OCI-LY1 (cell line): Measurements from ENCODE around the gene TNS3.
"Not testable (repeated sequence)": the region's sequence is repeated elsewhere in the genome, so short reads cannot be mapped to it uniquely, and the experiment has no call there.

Experiments
- H2AFZ ChIP-seq: fragments of 200-600 bp; sonication (generic), shearing (Covaris generic); 2 replicates; pipeline ENCODE4 v1.6.0; 2014; ENCODE audit warnings: antibody characterized with exemption, mild to moderate bottlenecking, low read length
- H3F3A ChIP-seq: fragments of 200-600 bp; sonication (generic), shearing (Covaris generic); 2 replicates; pipeline ENCODE4 v1.6.0; 2014; ENCODE audit warnings: mild to moderate bottlenecking, antibody characterized with exemption, low read length, moderate library complexity; ENCODE audit not compliant: insufficient read depth
- H3K27ac ChIP-seq: fragments of 200-600 bp; sonication (generic); 2 replicates; pipeline ENCODE4 v1.5.1; 2014; ENCODE audit warnings: low read length, mixed run types, mild to moderate bottlenecking, low read depth; ENCODE audit not compliant: poor library complexity, severe bottlenecking
- H3K27me3 ChIP-seq: fragments of 200-600 bp; sonication (generic); 2 replicates; pipeline ENCODE4 v1.6.0; 2014; ENCODE audit warnings: antibody characterized with exemption, mild to moderate bottlenecking, low read length, moderate library complexity; ENCODE audit not compliant: insufficient read depth
- H3K36me3 ChIP-seq: fragments of 200-600 bp; sonication (generic); 2 replicates; pipeline ENCODE4 v1.6.1; 2014; ENCODE audit warnings: mild to moderate bottlenecking, antibody characterized with exemption, low read length, moderate library complexity, mixed read lengths; ENCODE audit not compliant: insufficient read depth
- H3K4me1 ChIP-seq: fragments of 200-600 bp; sonication (generic); 2 replicates; pipeline ENCODE4 v1.5.1; 2014; ENCODE audit warnings: mild to moderate bottlenecking, low read length, moderate library complexity; ENCODE audit not compliant: insufficient read depth, severe bottlenecking
- H3K4me2 ChIP-seq: fragments of 200-600 bp; sonication (generic), shearing (Covaris generic); 2 replicates; pipeline ENCODE4 v1.6.1; 2014; ENCODE audit warnings: low read length
- H3K4me3 ChIP-seq: fragments of 200-600 bp; sonication (generic); 2 replicates; pipeline ENCODE4 v1.5.1; 2014; ENCODE audit warnings: low read length, low read depth, mild to moderate bottlenecking, mixed read lengths; ENCODE audit not compliant: poor library complexity, severe bottlenecking
- H3K79me2 ChIP-seq: fragments of 200-600 bp; shearing (Covaris generic); 2 replicates; pipeline ENCODE4 v1.6.1; 2016; ENCODE audit warnings: mixed run types, low read length, mixed read lengths; ENCODE audit not compliant: insufficient read depth
- H3K9ac ChIP-seq: fragments of 200-600 bp; sonication (generic), shearing (Covaris generic); 2 replicates; pipeline ENCODE4 v1.6.1; 2014; ENCODE audit warnings: mild to moderate bottlenecking, low read length, mixed read lengths
- H3K9me2 ChIP-seq: fragments of 200-600 bp; sonication (generic), shearing (Covaris generic); 2 replicates; pipeline ENCODE4 v1.6.1; 2014; ENCODE audit warnings: low read depth, mild to moderate bottlenecking, low read length, mixed read lengths
- H3K9me3 ChIP-seq: fragments of 200-600 bp; shearing (Covaris generic); 2 replicates; pipeline ENCODE4 v1.6.1; 2014; ENCODE audit warnings: low read length, mixed read lengths
- H4K20me1 ChIP-seq: fragments of 200-600 bp; sonication (generic), shearing (Covaris generic); 2 replicates; pipeline ENCODE4 v1.6.0; 2016; ENCODE audit warnings: mild to moderate bottlenecking, low read length; ENCODE audit not compliant: insufficient read depth
- CTCF ChIP-seq: fragments of 200-600 bp; sonication (generic), shearing (Covaris generic); IDR thresholded peaks from 2 replicates; pipeline ENCODE4 v1.5.1; 2017; ENCODE audit warnings: mild to moderate bottlenecking, antibody characterized with exemption, low read length, moderate library complexity, mixed read lengths
- EZH2 ChIP-seq: fragments of 200-600 bp; sonication (generic), shearing (Covaris generic); IDR thresholded peaks from 2 replicates; pipeline ENCODE4 v1.8.0; 2017; ENCODE audit warnings: borderline replicate concordance, mixed run types, mild to moderate bottlenecking, antibody characterized with exemption, low read length, moderate library complexity, mixed read lengths

The TNS3 gene

DNA sequence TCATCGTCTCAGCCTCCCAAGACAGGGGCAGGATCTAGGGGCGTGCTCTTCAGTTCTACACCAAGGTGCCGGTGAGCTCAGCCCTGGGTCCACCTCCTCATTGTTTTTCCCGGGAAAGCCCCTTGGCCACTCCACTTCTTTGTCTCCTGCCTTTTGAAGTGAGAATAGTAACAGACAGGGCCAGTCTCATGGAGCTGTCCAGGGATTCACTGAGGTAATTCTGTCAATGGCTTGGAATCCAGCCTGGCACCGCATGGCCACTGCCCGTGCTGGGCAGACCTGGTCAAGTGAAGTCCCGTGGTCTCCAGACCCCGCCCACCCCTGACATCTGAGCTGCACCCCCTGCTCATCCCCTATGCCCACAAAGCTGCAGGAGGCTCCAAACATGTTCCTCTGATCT, 138.9 kb downstream of the TNS3 start:
- H3K4me3 ChIP-seq, result no peak overlapping the region
- no peaks in the 10 kb centered on the region for H4K20me1 ChIP-seq
- H3K36me3 ChIP-seq, result peaks cover 25% of the 10 kb centered on the region
- H3K27me3 ChIP-seq, result no peaks in the 10 kb centered on the region
- no peak overlapping the region for H3K4me2 ChIP-seq
- H3K4me1 ChIP-seq, result peaks cover 61% of the 10 kb centered on the region
- no peak for TF ChIP-seq EZH2
- no peak for TF ChIP-seq CTCF
- no peak overlapping the region for H2AFZ ChIP-seq
- H3K9ac ChIP-seq, result no peak overlapping the region
- no peak overlapping the region for H3K27ac ChIP-seq
- H3K9me3 ChIP-seq, result no peaks in the 10 kb centered on the region
- H3F3A ChIP-seq, result no peaks in the 10 kb centered on the region
- H3K79me2 ChIP-seq, result peaks cover 19% of the 10 kb centered on the region
- no peaks in the 10 kb centered on the region for H3K9me2 ChIP-seq

DNA sequence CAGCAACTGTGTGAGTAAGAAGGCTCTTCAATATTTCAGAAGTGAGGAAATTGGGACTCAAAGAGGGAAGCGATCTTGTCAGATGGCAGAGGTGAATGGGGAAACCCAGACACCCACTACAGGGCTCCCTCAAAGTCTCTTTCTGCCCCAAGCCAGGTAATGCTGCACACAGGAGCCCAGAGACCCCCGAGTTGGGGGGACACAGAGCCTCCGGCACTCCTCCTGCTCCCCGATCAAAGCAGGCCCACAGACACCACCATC, 139.4 kb downstream of the TNS3 start:
- peaks cover 27% of the 10 kb centered on the region for H3K36me3 ChIP-seq
- H3K4me2 ChIP-seq, result no peak overlapping the region
- peaks cover 57% of the 10 kb centered on the region for H3K4me1 ChIP-seq
- H3K27me3 ChIP-seq, result no peaks in the 10 kb centered on the region
- H3K9me3 ChIP-seq, result no peaks in the 10 kb centered on the region
- H3K9ac ChIP-seq, result no peak overlapping the region
- H3K9me2 ChIP-seq, result no peaks in the 10 kb centered on the region
- no peaks in the 10 kb centered on the region for H4K20me1 ChIP-seq
- H3K4me3 ChIP-seq, result no peak overlapping the region
- H3K27ac ChIP-seq, result no peak overlapping the region
- H3F3A ChIP-seq, result no peaks in the 10 kb centered on the region
- TF ChIP-seq EZH2 (no peak), CTCF (no peak)
- H3K79me2 ChIP-seq, result peaks cover 19% of the 10 kb centered on the region
- no peak overlapping the region for H2AFZ ChIP-seq

DNA sequence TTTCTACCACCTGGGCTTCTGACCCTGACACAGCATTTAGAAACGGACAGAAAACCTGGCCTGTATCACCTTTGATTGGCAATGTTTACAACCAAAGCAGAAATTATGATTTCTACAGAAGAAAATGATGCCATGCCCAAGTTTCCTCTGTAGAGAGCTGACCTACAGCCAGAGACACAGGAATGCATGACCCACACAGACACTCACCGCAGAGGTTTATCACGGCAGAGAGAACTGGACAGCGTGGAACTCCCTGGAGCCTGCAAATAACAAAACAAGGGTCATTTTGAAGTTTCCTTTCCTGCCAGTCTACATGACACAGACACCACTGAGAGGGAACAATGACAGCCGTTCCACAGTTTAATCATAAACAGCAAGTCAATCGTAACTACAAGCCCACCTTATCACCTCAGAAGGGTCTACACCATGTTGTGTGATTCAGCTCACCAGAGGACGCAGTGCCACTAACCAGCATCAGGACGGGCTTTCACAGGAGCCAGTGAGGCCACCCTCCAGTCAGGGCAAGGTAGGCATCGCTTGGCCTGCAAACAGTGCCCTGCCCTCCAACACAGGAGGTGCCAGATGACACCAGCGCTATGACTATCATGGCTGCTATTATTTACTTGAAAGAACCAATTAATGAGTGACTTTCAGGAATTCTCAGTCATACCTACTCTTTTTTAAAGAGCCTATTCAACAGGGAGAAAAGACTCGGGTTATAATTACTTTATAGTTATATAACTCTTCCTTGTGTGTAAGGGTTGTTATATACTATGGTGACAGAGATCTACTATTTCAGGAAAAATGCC, 139.9 kb downstream of the TNS3 start:
- no peaks in the 10 kb centered on the region for H3K27me3 ChIP-seq
- peaks cover 28% of the 10 kb centered on the region for H3K36me3 ChIP-seq
- TF ChIP-seq EZH2, result no peak
- no peak for TF ChIP-seq CTCF
- H3K9me3 ChIP-seq, result no peaks in the 10 kb centered on the region
- H3K4me2 ChIP-seq, result no peak overlapping the region
- H3K9ac ChIP-seq, result no peak overlapping the region
- H3K79me2 ChIP-seq, result peaks cover 19% of the 10 kb centered on the region
- peak overlapping the region; percentile 3 for H3K27ac ChIP-seq
- no peaks in the 10 kb centered on the region for H4K20me1 ChIP-seq
- no peaks in the 10 kb centered on the region for H3F3A ChIP-seq
- no peak overlapping the region for H3K4me3 ChIP-seq
- H3K9me2 ChIP-seq, result no peaks in the 10 kb centered on the region
- H3K4me1 ChIP-seq, result peaks cover 51% of the 10 kb centered on the region
- no peak overlapping the region for H2AFZ ChIP-seq

- H3K36me3 ChIP-seq, result peaks cover 37% of the 10 kb centered on the region
- H3K79me2 ChIP-seq, result peaks cover 19% of the 10 kb centered on the region
- H4K20me1 ChIP-seq, H3K4me2 ChIP-seq, H3K9me3 ChIP-seq, H3F3A ChIP-seq, H3K27ac ChIP-seq, H3K27me3 ChIP-seq, H2AFZ ChIP-seq, H3K9me2 ChIP-seq, H3K4me3 ChIP-seq, H3K9ac ChIP-seq: not testable (repeated sequence)
- peaks cover 42% of the 10 kb centered on the region for H3K4me1 ChIP-seq
Measured at GRCh38 chr7:47441048-47441447, 140.9 kb downstream of the TNS3 start.
